ENCODE measurements around the gene ANO2.

Gene ANO2

DNA sequence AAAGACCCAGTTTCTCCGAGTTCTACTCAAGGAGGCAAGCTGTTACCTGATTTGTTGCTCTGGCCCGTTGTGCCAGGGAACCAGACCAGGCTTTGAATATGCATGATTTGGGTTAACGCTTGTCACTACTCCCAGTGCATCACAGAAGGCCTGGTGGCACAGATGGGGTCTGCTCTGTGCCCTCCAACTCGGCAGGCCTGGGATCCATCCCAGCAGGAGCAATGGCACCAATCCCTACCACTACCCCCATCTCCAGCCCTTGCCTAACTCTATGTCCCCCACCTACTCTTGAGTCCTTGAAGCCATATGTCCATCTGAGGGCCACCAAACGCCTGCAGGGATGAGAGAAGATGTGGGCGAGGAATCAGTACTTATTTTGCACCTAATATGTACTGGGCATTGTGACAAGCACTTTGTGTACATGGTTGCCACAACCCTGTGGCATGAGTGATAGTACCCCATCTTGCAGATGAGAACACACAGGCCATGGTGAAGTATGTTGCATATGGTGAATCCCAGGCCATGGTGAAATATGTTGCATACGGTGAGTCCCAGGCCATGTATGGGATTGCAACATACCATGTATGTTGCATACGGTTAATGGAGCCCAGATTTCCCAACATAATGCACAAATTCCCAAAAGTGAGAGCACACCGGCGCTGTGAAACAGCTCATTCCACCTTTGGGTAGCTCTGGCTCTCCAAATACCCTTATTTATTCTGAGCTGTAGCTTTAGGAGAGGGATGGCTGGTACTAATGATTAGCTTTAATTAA is 410.4 kb downstream of the ANO2 start:
- Histone ChIP-seq H3K79me1 (ENCODE audit: low read depth, low read length) (no peaks in the 10 kb centered on the region), H3K9ac (ENCODE audit: low read depth, low read length, poor library complexity) (no peak overlapping the region), H3K4me1 (ENCODE audit: control insufficient read depth in 2 of 2, insufficient read depth in 1 of 2, low read depth in 1 of 2, low read length in 2 of 2) (no peaks in the 10 kb centered on the region), H3K18ac (ENCODE audit: low read length) (no peak overlapping the region), H3K4ac (ENCODE audit: low read length) (no peak overlapping the region), H2BK15ac (ENCODE audit: low read length) (no peak overlapping the region), H2BK5ac (ENCODE audit: low read length) (no peak overlapping the region), H2BK12ac (ENCODE audit: low read length) (no peak overlapping the region), H3K27ac (replicated peaks; ENCODE audit: low read length) (no peak overlapping the region), H3K4me2 (ENCODE audit: insufficient read depth, low read length, poor library complexity, severe bottlenecking) (no peak overlapping the region), H4K91ac (ENCODE audit: low read depth, low read length, poor library complexity) (no peak overlapping the region), H3K4me3 (ENCODE audit: low read length in 2 of 2) (peak overlapping the region in 1 of 2 donors; percentile 27), H3K23ac (ENCODE audit: low read depth, low read length, poor library complexity) (no peak overlapping the region), H3K9me3 (replicated peaks in 1 of 2; ENCODE audit: control insufficient read depth in 2 of 2, insufficient read depth in 1 of 2, low read depth in 1 of 2, low read length in 2 of 2) (peaks cover 0 to 4% of the 10 kb centered on the region in 2 donors), H4K8ac (ENCODE audit: low read depth, low read length) (no peak overlapping the region), H2BK120ac (ENCODE audit: low read depth, low read length) (no peak overlapping the region), H2AK5ac (ENCODE audit: low read depth, low read length) (no peak overlapping the region), H3K36me3 (replicated peaks in 1 of 2; ENCODE audit: control insufficient read depth in 2 of 2, insufficient read depth in 2 of 2, low read length in 2 of 2) (no peaks in the 10 kb centered on the region), H2AFZ (ENCODE audit: low read length) (no peak overlapping the region), H3K14ac (ENCODE audit: low read length) (no peak overlapping the region), H3K27me3 (ENCODE audit: control insufficient read depth in 3 of 3, insufficient read depth in 3 of 3, low read depth in 1 of 3, low read length in 3 of 3) (peaks cover 0 to 7% (median 0%) of the 10 kb centered on the region in 3 experiments)
- DNase-seq (ENCODE audit: low spot score), result no peak
- no CpG with 5 or more reads among the region's 10 CpGs for WGBS, 2 donors (ENCODE audit: extremely low coverage in 2 of 2, insufficient read length in 2 of 2, insufficient replicate concordance in 1 of 2)

DNA sequence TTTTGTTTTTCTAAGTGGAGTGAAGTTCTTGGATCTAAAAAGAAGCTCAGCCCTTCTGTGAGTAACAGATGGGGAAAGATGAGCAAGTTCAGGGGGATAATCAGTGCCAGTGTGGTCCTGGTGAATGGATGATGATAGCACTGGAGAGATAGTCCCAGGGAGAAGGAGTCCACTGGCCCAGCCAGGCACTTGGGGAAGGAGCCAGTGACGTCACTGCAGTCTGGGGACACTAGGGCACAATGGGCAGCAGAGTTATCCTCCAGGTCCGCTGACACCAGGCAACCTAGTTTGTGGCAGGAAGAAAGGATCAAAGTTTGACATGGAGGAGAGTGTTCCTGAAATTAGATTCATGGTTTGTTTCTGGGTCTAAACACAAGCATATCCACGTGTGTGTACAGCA is 411.7 kb downstream of the ANO2 start:
- Histone ChIP-seq H3K4ac (ENCODE audit: low read length) (no peak overlapping the region), H3K9me3 (replicated peaks in 1 of 2; ENCODE audit: control insufficient read depth in 2 of 2, insufficient read depth in 1 of 2, low read depth in 1 of 2, low read length in 2 of 2) (peaks cover 0 to 4% of the 10 kb centered on the region in 2 donors), H3K9ac (ENCODE audit: low read depth, low read length, poor library complexity) (no peak overlapping the region), H2BK5ac (ENCODE audit: low read length) (no peak overlapping the region), H3K27ac (replicated peaks; ENCODE audit: low read length) (no peak overlapping the region), H3K18ac (ENCODE audit: low read length) (no peak overlapping the region), H3K79me1 (ENCODE audit: low read depth, low read length) (no peaks in the 10 kb centered on the region), H2AK5ac (ENCODE audit: low read depth, low read length) (no peak overlapping the region), H3K4me3 (ENCODE audit: low read length in 2 of 2) (peak overlapping the region in 1 of 2 donors; percentile 66), H3K14ac (ENCODE audit: low read length) (peak overlapping the region; percentile 25), H2BK12ac (ENCODE audit: low read length) (no peak overlapping the region), H2BK120ac (ENCODE audit: low read depth, low read length) (no peak overlapping the region), H3K36me3 (replicated peaks in 1 of 2; ENCODE audit: control insufficient read depth in 2 of 2, insufficient read depth in 2 of 2, low read length in 2 of 2) (no peaks in the 10 kb centered on the region), H2AFZ (ENCODE audit: low read length) (no peak overlapping the region), H3K4me1 (ENCODE audit: control insufficient read depth in 2 of 2, insufficient read depth in 1 of 2, low read depth in 1 of 2, low read length in 2 of 2) (no peaks in the 10 kb centered on the region), H3K23ac (ENCODE audit: low read depth, low read length, poor library complexity) (no peak overlapping the region), H2BK15ac (ENCODE audit: low read length) (no peak overlapping the region), H4K8ac (ENCODE audit: low read depth, low read length) (no peak overlapping the region), H3K4me2 (ENCODE audit: insufficient read depth, low read length, poor library complexity, severe bottlenecking) (no peak overlapping the region), H3K27me3 (ENCODE audit: control insufficient read depth in 3 of 3, insufficient read depth in 3 of 3, low read depth in 1 of 3, low read length in 3 of 3) (peaks cover 0 to 7% (median 0%) of the 10 kb centered on the region in 3 experiments), H4K91ac (ENCODE audit: low read depth, low read length, poor library complexity) (no peak overlapping the region)
- no CpG with 5 or more reads among the region's 3 CpGs for WGBS, 2 donors (ENCODE audit: extremely low coverage in 2 of 2, insufficient read length in 2 of 2, insufficient replicate concordance in 1 of 2)
- DNase-seq (ENCODE audit: low spot score), result no peak

DNA sequence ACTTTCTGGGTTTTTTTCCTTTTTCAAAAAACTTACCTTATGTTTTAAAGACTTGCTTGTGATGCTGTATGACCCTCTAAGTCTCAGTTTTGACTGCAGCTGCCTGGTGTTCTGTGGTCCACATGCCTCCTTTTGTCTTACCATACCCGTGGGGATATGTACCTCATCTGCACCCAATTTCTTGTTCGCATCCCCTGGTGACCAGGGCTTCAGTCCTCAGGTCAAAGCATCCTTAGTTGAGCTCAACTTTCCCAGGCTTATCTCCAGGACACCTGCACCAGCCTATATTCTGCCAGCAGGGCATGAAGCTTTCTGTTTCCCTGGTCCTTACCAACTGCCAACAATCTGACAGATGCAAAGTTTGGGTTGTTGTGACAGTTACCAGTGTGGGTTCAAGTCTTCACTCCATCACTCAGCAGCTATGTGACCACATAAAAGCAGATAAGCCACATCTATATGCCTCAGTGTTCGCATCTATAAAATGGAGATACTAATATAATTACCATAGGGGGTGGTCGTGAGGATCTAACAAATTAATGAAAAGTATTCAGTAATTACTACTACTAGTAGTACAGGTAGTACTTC is 419.2 kb downstream of the ANO2 start:
- Histone ChIP-seq H3K9me3 (replicated peaks in 1 of 2; ENCODE audit: control insufficient read depth in 2 of 2, insufficient read depth in 1 of 2, low read depth in 1 of 2, low read length in 2 of 2) (no peaks in the 10 kb centered on the region), H2BK120ac (ENCODE audit: low read depth, low read length) (no peak overlapping the region), H3K36me3 (replicated peaks in 1 of 2; ENCODE audit: control insufficient read depth in 2 of 2, insufficient read depth in 2 of 2, low read length in 2 of 2) (no peaks in the 10 kb centered on the region), H2AFZ (ENCODE audit: low read length) (no peak overlapping the region), H3K79me1 (ENCODE audit: low read depth, low read length) (no peaks in the 10 kb centered on the region), H4K91ac (ENCODE audit: low read depth, low read length, poor library complexity) (no peak overlapping the region), H3K4me2 (ENCODE audit: insufficient read depth, low read length, poor library complexity, severe bottlenecking) (no peak overlapping the region), H2BK5ac (ENCODE audit: low read length) (no peak overlapping the region), H4K8ac (ENCODE audit: low read depth, low read length) (no peak overlapping the region), H3K9ac (ENCODE audit: low read depth, low read length, poor library complexity) (no peak overlapping the region), H3K4ac (ENCODE audit: low read length) (no peak overlapping the region), H3K4me3 (ENCODE audit: low read length in 2 of 2) (no peak overlapping the region), H2AK5ac (ENCODE audit: low read depth, low read length) (no peak overlapping the region), H3K18ac (ENCODE audit: low read length) (no peak overlapping the region), H3K23ac (ENCODE audit: low read depth, low read length, poor library complexity) (no peak overlapping the region), H2BK12ac (ENCODE audit: low read length) (no peak overlapping the region), H2BK15ac (ENCODE audit: low read length) (no peak overlapping the region), H3K14ac (ENCODE audit: low read length) (no peak overlapping the region), H3K27ac (replicated peaks; ENCODE audit: low read length) (no peak overlapping the region), H3K4me1 (ENCODE audit: control insufficient read depth in 2 of 2, insufficient read depth in 1 of 2, low read depth in 1 of 2, low read length in 2 of 2) (no peaks in the 10 kb centered on the region), H3K27me3 (ENCODE audit: control insufficient read depth in 3 of 3, insufficient read depth in 3 of 3, low read depth in 1 of 3, low read length in 3 of 3) (no peaks in the 10 kb centered on the region)
- no peak for DNase-seq (ENCODE audit: low spot score)
- WGBS, 2 donors (ENCODE audit: extremely low coverage in 2 of 2, insufficient read length in 2 of 2, insufficient replicate concordance in 1 of 2), result no CpG with 5 or more reads among the region's 4 CpGs

DNA sequence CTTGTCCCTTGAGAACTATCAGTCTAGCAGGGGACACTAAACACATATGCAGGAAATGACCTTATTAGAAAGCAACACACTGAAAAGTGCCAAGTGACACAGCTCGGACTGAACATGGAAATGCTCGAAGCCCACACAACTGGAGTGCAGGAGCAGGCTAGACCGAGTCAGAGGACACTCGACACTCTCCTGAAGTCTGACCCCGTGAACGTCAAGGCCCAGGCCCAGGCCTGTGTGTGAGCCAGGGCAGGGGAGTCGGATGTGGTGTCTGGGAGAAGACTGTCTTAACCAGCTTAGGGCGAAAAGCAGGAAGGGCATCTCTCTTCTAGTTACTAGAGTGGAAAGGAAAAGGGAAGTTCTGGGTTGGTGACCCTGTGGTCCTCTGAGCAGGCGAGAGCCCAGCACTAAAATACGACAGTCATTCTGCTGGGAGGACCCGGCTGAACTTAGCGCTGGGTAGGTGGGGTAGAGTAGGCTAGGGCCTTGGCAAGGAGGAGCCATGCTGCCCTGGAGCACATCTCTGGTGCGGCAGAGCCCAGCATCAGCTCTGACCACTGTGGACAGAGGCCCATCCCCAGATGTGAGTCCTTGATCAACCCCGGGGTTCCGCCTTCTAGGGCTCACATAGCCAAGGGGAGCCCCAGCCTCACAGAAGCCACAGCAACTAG is 420.2 kb downstream of the ANO2 start:
- peak overlapping the region; percentile 41 for H3K18ac ChIP-seq (ENCODE audit: low read length)
- no peak for DNase-seq (ENCODE audit: low spot score)
- H3K27ac ChIP-seq (replicated peaks; ENCODE audit: low read length), result no peak overlapping the region
- peak overlapping the region; percentile 35 for H2AK5ac ChIP-seq (ENCODE audit: low read depth, low read length)
- H2BK5ac ChIP-seq (ENCODE audit: low read length), result no peak overlapping the region
- H3K4me3 ChIP-seq (ENCODE audit: low read length in 2 of 2), result no peak overlapping the region
- H3K4ac ChIP-seq (ENCODE audit: low read length), result no peak overlapping the region
- peak overlapping the region; percentile 3 for H3K14ac ChIP-seq (ENCODE audit: low read length)
- H3K4me1 ChIP-seq (ENCODE audit: control insufficient read depth in 2 of 2, insufficient read depth in 1 of 2, low read depth in 1 of 2, low read length in 2 of 2), result no peaks in the 10 kb centered on the region
- H2AFZ ChIP-seq (ENCODE audit: low read length), result no peak overlapping the region
- H2BK120ac ChIP-seq (ENCODE audit: low read depth, low read length), result no peak overlapping the region
- no peak overlapping the region for H4K8ac ChIP-seq (ENCODE audit: low read depth, low read length)
- peak overlapping the region; percentile 46 for H3K9ac ChIP-seq (ENCODE audit: low read depth, low read length, poor library complexity)
- no peak overlapping the region for H2BK15ac ChIP-seq (ENCODE audit: low read length)
- no peaks in the 10 kb centered on the region for H3K36me3 ChIP-seq (replicated peaks in 1 of 2; ENCODE audit: control insufficient read depth in 2 of 2, insufficient read depth in 2 of 2, low read length in 2 of 2)
- H3K27me3 ChIP-seq (ENCODE audit: control insufficient read depth in 3 of 3, insufficient read depth in 3 of 3, low read depth in 1 of 3, low read length in 3 of 3), result no peaks in the 10 kb centered on the region
- H3K9me3 ChIP-seq (replicated peaks in 1 of 2; ENCODE audit: control insufficient read depth in 2 of 2, insufficient read depth in 1 of 2, low read depth in 1 of 2, low read length in 2 of 2), result no peaks in the 10 kb centered on the region
- H4K91ac ChIP-seq (ENCODE audit: low read depth, low read length, poor library complexity), result no peak overlapping the region
- H2BK12ac ChIP-seq (ENCODE audit: low read length), result no peak overlapping the region
- no peak overlapping the region for H3K23ac ChIP-seq (ENCODE audit: low read depth, low read length, poor library complexity)
- no CpG with 5 or more reads among the region's 15 CpGs for WGBS, 2 donors (ENCODE audit: extremely low coverage in 2 of 2, insufficient read length in 2 of 2, insufficient replicate concordance in 1 of 2)
- no peak overlapping the region for H3K4me2 ChIP-seq (ENCODE audit: insufficient read depth, low read length, poor library complexity, severe bottlenecking)
- no peaks in the 10 kb centered on the region for H3K79me1 ChIP-seq (ENCODE audit: low read depth, low read length)
